Hepatocyte (in vitro differentiated cells): ENCODE data around the gene FOXN3.

Experiments
- EZH2 ChIP-seq: fragments of 200-600 bp; sonication (generic); IDR thresholded peaks from 2 replicates; pipeline ENCODE4 v1.6.1; 2016; ENCODE audit warnings: antibody characterized with exemption, mild to moderate bottlenecking, borderline replicate concordance
- EZH2phosphoT487 ChIP-seq: fragments of 200-600 bp; sonication (generic); IDR thresholded peaks from one replicate; pipeline ENCODE4 v1.6.1; 2018; ENCODE audit warnings: antibody characterized with exemption, mild to moderate bottlenecking, low read depth, moderate library complexity; ENCODE audit not compliant: unreplicated experiment, severe bottlenecking
- TF ChIP-seq, protein P1 (sequence below): fragments of 200-600 bp; sonication (generic); IDR thresholded peaks from 2 replicates; pipeline ENCODE4 v1.5.1; 2016; ENCODE audit warnings: antibody characterized with exemption, mild to moderate bottlenecking; ENCODE audit not compliant: poor library complexity

- TF ChIP-seq, protein P1, sequence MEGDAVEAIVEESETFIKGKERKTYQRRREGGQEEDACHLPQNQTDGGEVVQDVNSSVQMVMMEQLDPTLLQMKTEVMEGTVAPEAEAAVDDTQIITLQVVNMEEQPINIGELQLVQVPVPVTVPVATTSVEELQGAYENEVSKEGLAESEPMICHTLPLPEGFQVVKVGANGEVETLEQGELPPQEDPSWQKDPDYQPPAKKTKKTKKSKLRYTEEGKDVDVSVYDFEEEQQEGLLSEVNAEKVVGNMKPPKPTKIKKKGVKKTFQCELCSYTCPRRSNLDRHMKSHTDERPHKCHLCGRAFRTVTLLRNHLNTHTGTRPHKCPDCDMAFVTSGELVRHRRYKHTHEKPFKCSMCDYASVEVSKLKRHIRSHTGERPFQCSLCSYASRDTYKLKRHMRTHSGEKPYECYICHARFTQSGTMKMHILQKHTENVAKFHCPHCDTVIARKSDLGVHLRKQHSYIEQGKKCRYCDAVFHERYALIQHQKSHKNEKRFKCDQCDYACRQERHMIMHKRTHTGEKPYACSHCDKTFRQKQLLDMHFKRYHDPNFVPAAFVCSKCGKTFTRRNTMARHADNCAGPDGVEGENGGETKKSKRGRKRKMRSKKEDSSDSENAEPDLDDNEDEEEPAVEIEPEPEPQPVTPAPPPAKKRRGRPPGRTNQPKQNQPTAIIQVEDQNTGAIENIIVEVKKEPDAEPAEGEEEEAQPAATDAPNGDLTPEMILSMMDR: no peak
- no peak for TF ChIP-seq EZH2
- no peak for TF ChIP-seq EZH2phosphoT487
Observed at GRCh38 chr14:89336338-89336737, 80.7 kb downstream of the FOXN3 start.
